GM23248 (cell line): ENCODE results near the gene NUP214.

Experiments
- EZH2 ChIP-seq: fragments of 200-600 bp; sonication (generic); IDR thresholded peaks from 2 replicates; pipeline ENCODE4 v1.6.1; 2018; ENCODE audit warnings: antibody characterized with exemption, mild to moderate bottlenecking; ENCODE audit not compliant: insufficient read depth, poor library complexity, severe bottlenecking
- EZH2phosphoT487 ChIP-seq: fragments of 200-600 bp; sonication (generic); IDR thresholded peaks from 2 replicates; pipeline ENCODE4 v1.6.1; 2018; ENCODE audit warnings: antibody characterized with exemption, moderate library complexity, mild to moderate bottlenecking, low read depth; ENCODE audit not compliant: insufficient read depth

GRCh38 chr9:131227959-131228460, 102.6 kb downstream of the NUP214 start:
- TF ChIP-seq EZH2, result no peak
- TF ChIP-seq EZH2phosphoT487, result no peak
